ENCODE measurements around the gene OCRL.

The OCRL gene

DNA sequence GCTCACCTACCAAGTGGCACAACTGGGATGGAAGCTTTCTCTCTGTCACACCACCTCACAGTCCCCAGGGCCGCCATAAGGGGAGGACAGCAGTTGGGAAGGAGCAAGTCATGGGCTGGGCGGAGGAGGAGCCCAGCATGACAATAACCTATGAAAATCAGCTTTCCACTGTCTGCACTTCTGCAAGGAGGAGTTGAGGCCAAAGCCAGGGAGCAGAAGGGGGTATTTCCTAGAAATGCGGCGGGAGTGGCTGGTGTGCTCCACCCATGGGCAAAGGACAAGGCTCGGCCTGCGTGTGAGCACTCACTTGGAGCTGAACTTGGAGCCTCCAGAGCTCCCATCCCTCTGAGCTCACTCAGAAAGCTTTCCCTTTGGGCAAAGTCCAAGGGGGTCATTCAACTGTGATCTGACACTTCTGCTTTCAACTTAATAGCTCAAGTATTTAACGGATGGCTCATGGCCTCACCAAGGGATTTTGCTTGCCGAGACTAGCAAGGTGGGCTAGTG, 96.2 kb downstream of the OCRL start:
- TF ChIP-seq, protein P1, sequence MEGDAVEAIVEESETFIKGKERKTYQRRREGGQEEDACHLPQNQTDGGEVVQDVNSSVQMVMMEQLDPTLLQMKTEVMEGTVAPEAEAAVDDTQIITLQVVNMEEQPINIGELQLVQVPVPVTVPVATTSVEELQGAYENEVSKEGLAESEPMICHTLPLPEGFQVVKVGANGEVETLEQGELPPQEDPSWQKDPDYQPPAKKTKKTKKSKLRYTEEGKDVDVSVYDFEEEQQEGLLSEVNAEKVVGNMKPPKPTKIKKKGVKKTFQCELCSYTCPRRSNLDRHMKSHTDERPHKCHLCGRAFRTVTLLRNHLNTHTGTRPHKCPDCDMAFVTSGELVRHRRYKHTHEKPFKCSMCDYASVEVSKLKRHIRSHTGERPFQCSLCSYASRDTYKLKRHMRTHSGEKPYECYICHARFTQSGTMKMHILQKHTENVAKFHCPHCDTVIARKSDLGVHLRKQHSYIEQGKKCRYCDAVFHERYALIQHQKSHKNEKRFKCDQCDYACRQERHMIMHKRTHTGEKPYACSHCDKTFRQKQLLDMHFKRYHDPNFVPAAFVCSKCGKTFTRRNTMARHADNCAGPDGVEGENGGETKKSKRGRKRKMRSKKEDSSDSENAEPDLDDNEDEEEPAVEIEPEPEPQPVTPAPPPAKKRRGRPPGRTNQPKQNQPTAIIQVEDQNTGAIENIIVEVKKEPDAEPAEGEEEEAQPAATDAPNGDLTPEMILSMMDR (IDR thresholded peaks at IDR 0.05), result no peak
- Histone ChIP-seq H3K4me3 (ENCODE audit: low read depth in 1 of 2, low read length in 1 of 2) (no peak overlapping the region), H3K4me1 (ENCODE audit: control insufficient read depth in 1 of 2, insufficient read depth in 1 of 2, low read depth in 1 of 2, low read length in 1 of 2) (peaks cover 4% of the 10 kb centered on the region in 2 experiments), H3K27ac (no peak overlapping the region), H3K36me3 (no peaks in the 10 kb centered on the region), H3K9me3 (no peaks in the 10 kb centered on the region), H3K27me3 (no peaks in the 10 kb centered on the region)

DNA sequence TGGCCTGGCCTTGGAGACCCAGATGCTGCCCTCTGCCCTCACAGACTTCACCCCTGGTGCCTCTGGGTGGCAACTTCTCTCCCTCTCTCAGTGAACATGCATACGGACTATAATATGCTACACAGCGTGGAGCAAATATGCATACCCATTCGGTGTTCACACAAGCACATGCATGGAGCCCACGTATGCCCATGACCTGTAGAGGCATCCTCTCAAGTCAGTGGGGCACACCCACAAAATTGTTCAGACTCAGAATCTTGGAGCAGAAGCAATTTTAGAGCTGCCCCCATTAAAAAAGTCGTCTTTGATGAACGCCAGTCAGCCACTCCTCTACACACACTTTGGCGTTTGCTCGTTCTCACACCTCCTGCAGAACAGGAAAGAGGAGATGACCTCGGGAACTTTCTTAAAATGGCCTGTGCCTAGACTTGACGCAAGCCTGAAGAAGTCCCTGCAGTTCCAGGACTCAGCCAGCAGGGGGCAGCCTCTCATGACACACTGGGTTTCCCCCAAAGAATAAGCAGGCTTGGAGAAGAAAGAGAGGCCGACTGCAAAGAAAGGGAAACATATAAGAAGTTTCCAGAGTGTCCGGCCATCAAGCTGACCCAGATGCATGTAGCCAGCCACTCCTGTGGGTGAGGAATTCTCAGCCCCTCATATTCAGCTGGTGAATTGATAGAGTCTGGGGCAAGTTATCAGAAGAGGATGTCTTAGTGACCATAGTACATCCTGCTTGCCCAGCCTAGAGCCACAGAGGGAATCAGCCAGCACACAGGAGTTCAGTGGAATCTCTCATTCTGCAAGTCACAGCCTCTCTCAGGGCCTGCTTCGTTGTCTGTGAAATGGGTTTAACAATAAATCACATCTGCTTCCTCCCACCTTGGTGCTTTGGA, 97.4 kb downstream of the OCRL start:
- H3K4me3 ChIP-seq (ENCODE audit: low read depth in 1 of 2, low read length in 1 of 2), result no peak overlapping the region
- H3K9me3 ChIP-seq, result no peaks in the 10 kb centered on the region
- no peaks in the 10 kb centered on the region for H3K27me3 ChIP-seq
- H3K36me3 ChIP-seq, result no peaks in the 10 kb centered on the region
- peaks cover 4% of the 10 kb centered on the region in 2 experiments for H3K4me1 ChIP-seq (ENCODE audit: control insufficient read depth in 1 of 2, insufficient read depth in 1 of 2, low read depth in 1 of 2, low read length in 1 of 2)
- TF ChIP-seq, protein P1 (IDR thresholded peaks at IDR 0.05), result peak; percentile 83
- H3K27ac ChIP-seq, result no peak overlapping the region

DNA sequence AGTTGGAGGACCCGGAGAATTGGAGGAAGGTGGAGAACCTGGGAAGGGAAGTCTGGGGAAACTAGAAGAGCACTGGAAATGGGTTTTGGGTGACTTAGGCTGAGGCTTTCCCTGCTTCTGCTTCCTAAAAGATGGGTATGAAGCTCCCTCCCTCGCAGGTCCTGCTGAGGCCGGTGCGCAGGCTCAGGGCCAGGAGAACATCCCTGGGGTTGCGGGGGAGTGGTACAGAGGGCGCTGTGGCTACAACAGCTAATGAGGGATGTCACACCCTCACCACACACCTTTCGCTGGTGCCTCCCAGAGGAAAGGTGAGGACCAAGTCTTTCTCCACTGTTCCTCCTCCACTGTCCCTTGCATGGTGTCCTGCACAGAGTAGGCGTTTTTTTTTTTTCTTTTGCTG, 98.9 kb downstream of the OCRL start:
- TF ChIP-seq, protein P1 (IDR thresholded peaks at IDR 0.05), result no peak

DNA sequence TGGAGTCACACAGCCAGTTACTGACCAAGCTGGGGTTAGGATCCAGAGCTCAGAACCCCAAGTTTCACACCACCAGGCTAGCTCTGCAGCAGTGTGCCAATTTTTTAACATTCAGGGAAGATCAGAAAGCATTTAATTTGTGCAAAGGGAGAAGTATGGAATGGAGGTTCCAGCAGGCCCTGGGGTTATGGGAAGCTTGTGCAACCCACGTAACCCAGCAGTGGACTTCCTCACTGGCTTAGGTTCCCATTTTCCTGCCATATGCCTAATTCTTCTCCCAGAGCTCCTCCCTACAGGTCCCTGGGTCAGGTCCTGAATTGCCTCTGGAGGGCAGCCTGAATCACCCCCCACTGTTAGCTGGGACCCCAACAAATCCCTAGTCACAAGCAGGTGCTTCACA, 100.7 kb downstream of the OCRL start:
- Histone ChIP-seq H3K27me3 (no peaks in the 10 kb centered on the region), H3K36me3 (no peaks in the 10 kb centered on the region), H3K4me1 (ENCODE audit: control insufficient read depth in 1 of 2, insufficient read depth in 1 of 2, low read depth in 1 of 2, low read length in 1 of 2) (peaks cover 4% of the 10 kb centered on the region in 2 experiments), H3K27ac (no peak overlapping the region), H3K9me3 (no peaks in the 10 kb centered on the region), H3K4me3 (ENCODE audit: low read depth in 1 of 2, low read length in 1 of 2) (no peak overlapping the region)
- TF ChIP-seq, protein P1 (IDR thresholded peaks at IDR 0.05), result no peak

More for the DNA sequence above, 98.9 kb downstream of the OCRL start:
- no peaks in the 10 kb centered on the region for H3K27me3 ChIP-seq
- H3K9me3 ChIP-seq, result no peaks in the 10 kb centered on the region
- no peak overlapping the region for H3K27ac ChIP-seq
- no peaks in the 10 kb centered on the region for H3K36me3 ChIP-seq
- H3K4me1 ChIP-seq (ENCODE audit: control insufficient read depth in 1 of 2, insufficient read depth in 1 of 2, low read depth in 1 of 2, low read length in 1 of 2), result peaks cover 4% of the 10 kb centered on the region in 2 experiments
- no peak overlapping the region for H3K4me3 ChIP-seq (ENCODE audit: low read depth in 1 of 2, low read length in 1 of 2)

DNA sequence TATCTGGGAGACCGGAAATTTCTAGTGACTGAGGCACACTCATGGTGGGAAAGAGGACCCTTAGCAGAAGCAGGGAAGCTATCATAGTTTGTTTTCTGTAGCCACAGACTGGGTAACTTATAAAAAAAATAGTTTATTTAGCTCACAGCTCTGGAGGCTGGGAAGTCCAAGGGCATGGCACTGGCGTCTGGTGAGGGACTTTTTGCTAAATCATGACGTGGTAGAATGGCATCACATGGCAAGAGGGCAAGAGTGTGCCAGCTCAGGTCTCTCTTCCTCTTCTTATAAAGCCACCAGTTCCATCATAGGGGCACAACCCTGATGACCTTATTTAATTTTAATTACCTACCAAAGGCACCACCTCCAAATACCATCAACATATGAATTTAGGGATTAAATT, 101.4 kb downstream of the OCRL start:
- H3K36me3 ChIP-seq, result no peaks in the 10 kb centered on the region
- TF ChIP-seq, protein P1 (IDR thresholded peaks at IDR 0.05), result no peak
- no peaks in the 10 kb centered on the region for H3K27me3 ChIP-seq
- H3K4me1 ChIP-seq (ENCODE audit: control insufficient read depth in 1 of 2, insufficient read depth in 1 of 2, low read depth in 1 of 2, low read length in 1 of 2), result peaks cover 4% of the 10 kb centered on the region in 2 experiments
- H3K9me3 ChIP-seq, result no peaks in the 10 kb centered on the region
- no peak overlapping the region for H3K4me3 ChIP-seq (ENCODE audit: low read depth in 1 of 2, low read length in 1 of 2)
- H3K27ac ChIP-seq, result no peak overlapping the region

Measured in neutrophil (primary cell).